WTC11 (cell line): ENCODE data around the gene NRXN3.

ENCODE experiments used
- CTCF ChIP-seq: fragments of 200-600 bp; IDR thresholded peaks from 2 replicates; pipeline ENCODE4 v1.8.0; 2022; ENCODE audit warnings: antibody characterized with exemption
- ETV6 ChIP-seq: sonication (generic); formaldehyde crosslinking; IDR thresholded peaks from 2 replicates; pipeline ENCODE4 v1.8.1; 2022; ENCODE audit warnings: mild to moderate bottlenecking, missing genetic modification reagents
- FOXP1 ChIP-seq: sonication (generic); formaldehyde crosslinking; IDR thresholded peaks from 2 replicates; pipeline ENCODE4 v1.8.0; 2022; ENCODE audit warnings: missing genetic modification reagents, mild to moderate bottlenecking, moderate library complexity, borderline replicate concordance
- MLX ChIP-seq: sonication (generic); formaldehyde crosslinking; IDR thresholded peaks from 2 replicates; pipeline ENCODE4 v1.8.1; 2023; ENCODE audit warnings: mild to moderate bottlenecking, missing genetic modification reagents, moderate library complexity
- USF1 ChIP-seq: sonication (generic); formaldehyde crosslinking; IDR thresholded peaks from 2 replicates; pipeline ENCODE4 v1.8.0; 2022; ENCODE audit warnings: mild to moderate bottlenecking, missing genetic modification reagents
- ZNF219 ChIP-seq: sonication (generic); formaldehyde crosslinking; IDR thresholded peaks from 2 replicates; pipeline ENCODE4 v1.8.0; 2023; ENCODE audit warnings: missing genetic modification reagents, mild to moderate bottlenecking, borderline replicate concordance

GRCh38 chr14:79515158-79515557 lies 1345.0 kb downstream of the NRXN3 start:
- no peak for TF ChIP-seq CTCF
- no peak for TF ChIP-seq ZNF219 (CRISPR knock-in tag)
- TF ChIP-seq USF1 (CRISPR knock-in tag), result no peak
- TF ChIP-seq FOXP1 (CRISPR knock-in tag), result no peak
- TF ChIP-seq MLX, result no peak
- TF ChIP-seq ETV6 (CRISPR knock-in tag), result no peak
